GM19043 (cell line): ENCODE results near the gene MAST4.
"Not testable (repeated sequence)": the region's sequence is repeated elsewhere in the genome, so short reads cannot be mapped to it uniquely, and the experiment has no call there.

ENCODE experiments used
- ATAC-seq: cut with Tn5 transposase; IDR thresholded peaks from one replicate; pipeline ENCODE4 v1.9.1; 2021; ENCODE audit warnings: low read depth; ENCODE audit not compliant: unreplicated experiment

MAST4 gene

DNA sequence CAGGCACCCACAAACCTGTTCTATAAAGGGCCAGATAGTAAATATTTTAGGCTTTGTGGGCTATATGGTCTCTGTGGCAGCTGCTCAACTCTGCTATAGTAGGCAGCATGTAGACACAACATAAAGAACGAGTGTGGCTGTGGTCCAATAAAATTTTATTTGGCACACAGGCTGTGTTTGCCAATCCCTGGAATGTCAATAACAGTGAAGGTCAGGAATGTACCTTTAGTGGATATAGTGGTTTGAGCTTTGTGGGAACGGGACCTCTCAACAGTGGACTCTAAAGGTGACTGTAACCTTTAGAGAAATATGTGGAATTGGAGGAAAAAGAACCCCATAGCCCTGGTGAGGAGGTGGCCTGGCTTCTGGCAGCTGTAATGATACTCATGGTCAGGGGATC is 145.2 kb downstream of the MAST4 start:
- no peak for ATAC-seq

DNA sequence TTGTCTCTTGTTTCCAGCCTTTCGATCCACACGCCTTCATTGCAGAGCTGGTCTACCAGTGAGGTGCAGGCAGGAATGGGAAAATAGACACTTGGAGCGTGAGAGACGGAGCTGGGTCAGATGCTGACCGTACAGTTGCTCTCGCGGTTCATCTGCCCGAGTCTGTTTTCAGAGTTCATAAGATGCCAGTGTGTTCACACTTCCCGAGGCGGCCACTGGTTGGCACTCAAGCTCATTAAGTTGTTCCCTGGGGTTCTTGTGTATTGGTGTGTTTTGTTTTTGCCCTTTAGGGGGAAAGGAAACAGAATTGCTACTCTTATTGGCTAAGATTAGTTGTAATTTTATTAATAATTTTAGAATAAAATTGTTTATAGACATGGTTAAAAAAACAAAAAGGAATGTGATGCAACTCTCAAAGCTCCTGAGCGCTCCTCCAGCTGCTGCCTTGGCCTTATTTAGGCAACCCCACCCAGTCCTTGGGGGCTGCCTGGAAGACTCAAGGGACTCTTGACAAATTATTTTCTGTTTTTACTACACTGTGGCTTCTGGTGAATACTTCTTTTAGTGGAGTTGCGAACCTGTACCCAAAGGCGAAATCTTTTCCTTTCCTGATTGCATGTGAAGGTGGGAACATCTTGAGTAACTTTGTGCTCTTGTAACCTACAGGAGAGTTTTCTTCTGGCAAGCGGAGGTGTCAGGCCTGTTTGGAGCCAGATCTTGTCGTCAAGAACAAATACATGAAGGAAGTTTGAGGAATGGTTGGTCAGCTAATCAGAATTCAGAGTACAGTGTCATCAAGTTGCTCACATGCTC is 146.1 kb downstream of the MAST4 start:
- no peak for ATAC-seq

DNA sequence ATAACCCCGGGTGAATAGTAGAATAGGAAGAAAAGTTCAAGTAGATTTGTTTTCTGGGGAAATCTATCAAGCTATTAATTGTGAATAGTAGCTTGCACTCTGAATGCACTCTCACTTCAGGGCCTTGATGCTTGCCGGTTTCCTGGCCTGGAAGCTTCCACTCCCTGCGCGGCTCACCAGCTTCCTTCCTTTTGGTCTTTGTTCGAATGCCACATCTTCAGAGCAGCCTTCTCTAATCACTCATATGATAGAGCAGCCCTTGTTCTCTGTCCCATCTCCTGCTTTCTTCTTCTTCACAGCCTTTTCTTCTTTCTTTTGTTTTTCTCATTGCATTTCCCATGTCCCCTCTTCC is 146.7 kb downstream of the MAST4 start:
- no peak for ATAC-seq

DNA sequence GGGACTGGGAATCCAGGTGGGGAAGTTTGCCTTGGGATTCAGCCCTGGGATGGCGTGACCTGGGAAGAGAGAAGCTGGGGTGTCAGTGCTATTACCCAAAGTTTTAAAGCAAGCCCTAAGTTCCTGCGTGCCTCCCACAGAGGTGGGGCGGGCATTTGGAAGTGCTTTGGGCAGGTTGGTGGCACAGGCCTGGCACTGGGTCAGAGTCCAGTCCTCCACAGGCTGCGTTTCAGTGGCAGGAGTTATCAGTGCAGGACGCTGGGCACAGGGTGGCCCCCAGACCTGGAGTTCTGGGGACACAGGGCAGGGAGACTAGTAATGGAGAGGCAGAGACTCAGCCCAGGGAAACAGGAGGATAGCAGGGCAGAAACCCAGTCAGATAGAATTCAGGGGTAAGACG is 147.2 kb downstream of the MAST4 start:
- no peak for ATAC-seq

DNA sequence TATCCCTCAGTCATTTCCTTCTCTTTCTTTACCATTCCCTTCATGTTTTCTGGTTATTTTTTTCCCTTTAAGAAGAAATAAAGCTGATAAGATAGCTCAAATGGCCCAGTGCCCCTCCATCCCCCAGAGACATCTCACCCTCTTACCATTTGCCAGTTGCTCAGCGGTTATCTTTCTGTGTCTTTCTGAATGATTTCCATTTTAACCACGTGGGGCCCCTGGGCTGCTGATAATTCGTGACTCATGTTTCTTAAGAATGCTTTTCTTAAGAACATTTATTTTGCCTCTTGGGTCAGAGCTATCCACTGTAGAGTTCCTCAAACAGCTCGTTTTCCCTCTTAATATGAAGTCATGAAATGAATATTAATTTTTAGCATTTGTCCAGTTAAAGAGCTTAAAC is 147.8 kb downstream of the MAST4 start:
- ATAC-seq = no peak

DNA sequence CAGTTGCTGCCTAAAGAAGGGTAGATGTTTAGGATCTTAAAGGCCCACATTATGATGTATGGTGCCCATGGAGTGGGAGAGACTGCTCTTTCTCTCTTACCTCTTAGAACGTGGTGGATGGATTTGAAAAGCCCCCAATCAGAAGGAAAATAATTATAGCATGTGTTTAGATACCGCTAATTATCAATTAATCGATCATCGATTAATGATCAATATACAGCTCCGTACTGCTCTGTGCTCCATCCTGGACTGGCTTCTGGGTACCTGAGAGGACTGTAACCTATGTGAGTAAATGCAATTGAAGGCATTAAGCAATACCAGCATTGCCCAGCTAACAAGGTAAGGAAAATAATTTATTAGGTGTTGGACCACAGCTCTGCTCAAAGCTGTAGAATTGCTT is 149.1 kb downstream of the MAST4 start:
- no peak for ATAC-seq

DNA sequence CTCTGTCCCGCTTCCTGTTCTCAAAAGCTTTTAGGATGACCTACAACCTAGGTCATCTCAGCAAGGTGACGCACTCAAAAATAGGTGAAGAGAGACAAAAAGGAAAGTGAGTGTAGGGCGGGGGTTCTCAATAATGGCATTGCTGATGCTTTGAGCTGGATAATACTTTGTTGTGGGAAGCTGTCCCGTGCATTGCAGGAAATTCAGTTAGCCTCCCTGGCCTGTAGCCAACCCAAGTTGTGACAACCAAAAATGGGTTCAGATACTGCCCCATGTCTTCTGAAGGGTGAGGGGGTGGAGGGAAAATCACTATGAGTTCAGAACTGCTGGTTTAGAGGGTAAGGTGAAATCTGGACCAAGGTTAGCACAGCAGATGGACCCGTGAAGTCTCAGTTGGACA is 151.4 kb downstream of the MAST4 start:
- no peak for ATAC-seq

DNA sequence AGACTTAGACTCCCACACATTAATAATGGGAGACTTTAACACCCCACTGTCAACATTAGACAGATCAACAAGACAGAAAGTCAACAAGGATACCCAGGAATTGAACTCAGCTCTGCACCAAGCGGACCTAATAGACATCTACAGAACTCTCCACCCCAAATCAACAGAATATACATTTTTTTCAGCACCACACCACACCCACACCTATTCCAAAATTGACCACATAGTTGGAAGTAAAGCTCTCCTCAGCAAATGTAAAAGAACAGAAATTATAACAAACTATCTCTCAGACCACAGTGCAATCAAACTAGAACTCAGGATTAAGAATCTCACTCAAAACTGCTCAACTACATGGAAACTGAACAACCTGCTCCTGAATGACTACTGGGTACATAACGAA is 156.5 kb downstream of the MAST4 start:
- not testable (repeated sequence) for ATAC-seq

DNA sequence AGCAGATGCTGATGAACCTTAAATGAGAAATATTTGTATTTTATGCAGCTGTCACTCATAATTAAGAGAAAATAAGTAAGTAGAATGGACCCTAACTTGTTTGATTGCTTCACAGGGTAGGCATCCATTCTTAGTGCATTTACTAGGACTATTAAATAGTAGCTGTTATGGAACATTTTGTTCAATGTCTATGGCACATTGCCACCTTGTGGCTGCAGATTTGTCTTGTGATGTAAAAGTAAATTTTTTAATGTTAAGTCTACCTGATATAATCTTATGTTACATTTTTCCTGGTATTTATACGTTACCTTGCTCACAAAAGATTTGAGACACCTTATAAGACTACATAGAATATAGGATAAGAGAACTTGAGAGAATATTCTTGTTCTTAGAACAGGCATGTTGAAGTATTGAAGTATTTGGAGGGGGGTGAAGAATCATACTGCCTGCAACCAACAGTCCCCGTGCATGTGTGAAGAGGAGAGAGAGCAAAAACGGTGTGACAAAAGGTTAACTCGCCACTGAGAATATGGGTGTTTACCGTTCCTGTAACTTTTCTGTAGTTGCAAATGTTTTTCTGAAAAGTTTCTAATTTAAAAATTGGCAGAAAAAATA is 161.1 kb downstream of the MAST4 start:
- no peak for ATAC-seq

DNA sequence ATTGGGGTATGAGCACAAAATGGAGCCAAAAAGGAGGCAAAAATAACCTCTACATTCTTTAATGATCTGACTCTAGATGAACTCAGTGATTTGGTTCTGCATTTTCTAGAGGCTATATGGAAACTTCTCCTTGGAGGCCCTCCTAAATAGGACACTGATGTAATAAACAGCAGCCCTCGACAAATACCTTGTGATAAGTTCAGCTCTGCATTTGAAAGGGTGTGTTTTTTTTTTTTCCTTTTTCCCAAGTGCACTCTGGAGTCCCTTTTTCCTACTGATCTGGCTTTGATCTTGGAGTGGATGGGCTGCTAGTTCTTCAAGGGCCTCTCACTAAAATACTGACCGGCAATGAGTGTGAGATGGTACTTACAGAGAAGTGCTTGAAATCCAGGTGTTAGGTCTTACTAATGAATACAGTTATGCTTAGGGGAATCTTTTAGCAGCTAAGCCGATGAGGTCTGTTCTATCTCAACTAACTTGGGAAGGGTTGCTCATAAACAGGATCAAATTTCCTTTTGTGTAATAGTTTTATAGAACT is 161.7 kb downstream of the MAST4 start:
- ATAC-seq = no peak

DNA sequence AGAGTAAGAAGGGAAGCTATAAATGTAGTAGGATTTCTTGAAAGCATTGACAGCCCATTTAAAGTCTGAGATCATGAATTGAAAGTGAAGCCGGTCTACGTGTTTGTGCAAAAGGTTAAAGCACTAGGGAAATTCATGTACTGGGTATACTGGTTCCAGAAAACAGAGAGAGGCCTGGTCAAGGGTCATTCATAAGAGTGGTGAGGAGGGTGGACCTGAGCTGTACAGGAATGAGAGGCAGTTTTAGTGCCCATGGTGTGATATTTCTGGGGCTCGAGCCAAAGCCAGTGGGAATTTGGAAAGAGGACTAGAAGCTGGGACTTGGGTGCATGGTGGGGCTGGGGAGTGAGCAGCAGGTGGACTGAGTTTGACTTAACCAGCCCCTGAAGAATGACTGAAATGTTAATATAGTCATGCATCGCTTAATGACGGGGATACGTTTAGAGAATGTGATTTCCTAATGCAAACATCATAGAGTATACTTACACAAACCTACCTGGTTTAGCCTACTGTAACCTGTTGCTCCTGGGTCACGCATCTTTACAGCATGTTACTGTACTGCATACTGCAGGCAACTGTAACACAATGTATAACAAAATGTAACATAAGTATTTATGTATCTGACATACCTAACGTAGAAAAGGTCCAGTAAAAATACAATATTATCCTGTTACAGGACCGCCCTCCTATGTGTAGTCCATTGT is 173.0 kb downstream of the MAST4 start:
- no peak for ATAC-seq

DNA sequence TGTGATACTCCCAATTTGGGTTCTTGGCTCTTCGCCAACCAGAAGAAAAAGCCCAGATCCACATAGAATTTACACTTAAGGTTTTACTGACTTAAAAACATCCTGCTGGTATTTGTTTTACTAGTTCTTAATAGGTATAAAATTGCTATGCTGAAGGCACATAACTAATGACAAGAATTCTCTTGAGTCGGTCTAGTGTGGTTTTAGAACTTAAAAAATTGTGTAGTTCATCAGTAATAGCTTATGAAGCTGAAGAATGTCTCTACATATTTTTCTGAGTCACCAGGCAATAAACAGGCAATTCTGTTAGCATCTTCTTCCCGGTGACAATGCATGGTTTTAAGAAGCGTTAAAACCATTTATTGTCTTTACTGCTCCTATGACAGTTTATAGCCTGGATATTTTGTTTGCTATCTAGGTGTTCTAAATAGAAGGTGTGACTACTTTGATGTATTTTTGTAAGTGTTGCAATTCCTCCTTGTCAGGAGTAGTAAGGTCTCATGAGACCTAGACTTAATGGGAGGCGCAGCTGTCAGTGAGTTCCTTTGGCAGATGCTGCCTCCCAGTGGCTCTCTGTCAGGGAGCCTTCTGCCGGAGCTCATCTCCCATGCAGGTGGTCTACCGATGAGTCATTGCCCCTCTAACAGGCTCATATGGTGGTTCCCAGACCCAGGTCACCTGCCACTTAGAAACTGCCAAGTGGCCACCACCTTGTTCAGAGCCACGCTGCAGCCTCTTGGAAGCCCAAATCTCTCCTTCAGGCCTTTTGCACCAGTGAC is 173.8 kb downstream of the MAST4 start:
- no peak for ATAC-seq

DNA sequence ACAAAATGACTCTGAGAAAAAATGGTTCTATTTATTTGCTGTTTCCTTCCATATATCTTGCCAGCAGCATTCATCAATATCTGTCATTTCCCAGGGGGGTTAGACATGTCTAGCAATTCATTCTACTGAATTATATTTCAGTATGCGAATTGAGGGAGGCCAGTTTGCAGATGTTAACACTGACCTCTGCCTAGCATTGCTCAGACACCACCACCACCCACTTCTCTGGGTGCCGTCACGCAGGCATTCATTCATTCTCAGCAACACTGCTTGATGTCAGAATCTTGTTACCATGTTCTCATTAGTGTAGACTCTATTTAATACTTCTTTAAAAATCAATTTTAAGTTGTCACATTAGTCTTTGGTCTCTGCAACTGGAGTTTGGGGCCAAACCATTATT is 181.7 kb downstream of the MAST4 start:
- ATAC-seq = no peak

DNA sequence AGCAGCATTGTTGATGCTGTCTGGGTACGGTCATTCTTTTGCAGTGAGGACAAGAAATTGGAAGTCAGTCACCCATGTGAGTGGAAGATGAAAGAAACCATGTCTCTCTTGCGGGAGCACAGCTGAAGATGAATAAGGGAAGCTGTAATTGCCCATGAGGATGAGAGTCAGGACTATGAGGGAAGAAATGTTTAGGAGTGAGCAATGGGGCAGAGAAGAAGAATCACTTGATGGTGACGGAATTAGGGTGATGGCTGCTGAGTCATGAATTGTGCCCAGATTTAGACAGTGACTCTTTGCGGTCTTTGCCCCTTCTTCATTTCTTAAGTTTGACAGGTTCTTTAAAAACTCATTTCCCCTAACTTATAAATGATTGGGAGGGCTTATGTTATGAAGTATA is 183.3 kb downstream of the MAST4 start:
- ATAC-seq = no peak

DNA sequence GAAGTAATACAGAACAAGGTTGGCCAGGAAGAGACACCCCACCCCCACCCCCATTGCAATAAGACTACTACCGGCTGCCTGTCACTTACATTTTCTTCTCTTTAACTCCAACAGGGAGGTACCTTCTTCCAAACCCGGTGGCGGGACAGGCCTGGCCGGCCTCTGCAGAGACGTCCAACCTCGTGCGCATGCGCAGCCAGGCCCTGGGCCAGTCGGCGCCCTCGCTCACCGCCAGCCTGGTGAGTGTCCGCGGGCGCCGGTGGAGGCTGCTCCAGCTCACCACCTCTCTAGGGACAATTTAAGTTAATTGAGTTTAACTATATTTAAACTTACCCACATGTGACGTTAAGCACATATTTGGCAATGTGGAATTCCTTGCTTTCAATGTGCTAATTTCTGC is 192.4 kb downstream of the MAST4 start:
- ATAC-seq = no peak

DNA sequence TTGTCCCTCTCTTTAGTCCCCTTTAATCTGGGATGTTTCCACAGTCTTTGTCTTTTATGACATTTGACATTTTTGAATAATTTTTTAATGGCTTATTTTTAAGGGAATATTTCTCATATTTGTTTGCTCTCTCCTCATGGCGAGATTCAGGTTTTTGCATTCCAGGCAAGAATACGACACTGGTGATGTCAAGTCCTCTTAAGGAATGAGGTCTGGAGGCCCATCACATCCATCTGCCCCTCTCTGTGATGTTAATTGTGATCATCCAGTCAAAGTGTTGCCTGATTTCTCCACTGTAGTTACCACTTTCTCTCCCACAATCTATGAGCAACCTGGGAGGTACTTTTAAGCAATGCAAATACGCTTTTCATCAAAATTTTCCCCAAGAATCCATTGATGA is 193.2 kb downstream of the MAST4 start:
- no peak for ATAC-seq

DNA sequence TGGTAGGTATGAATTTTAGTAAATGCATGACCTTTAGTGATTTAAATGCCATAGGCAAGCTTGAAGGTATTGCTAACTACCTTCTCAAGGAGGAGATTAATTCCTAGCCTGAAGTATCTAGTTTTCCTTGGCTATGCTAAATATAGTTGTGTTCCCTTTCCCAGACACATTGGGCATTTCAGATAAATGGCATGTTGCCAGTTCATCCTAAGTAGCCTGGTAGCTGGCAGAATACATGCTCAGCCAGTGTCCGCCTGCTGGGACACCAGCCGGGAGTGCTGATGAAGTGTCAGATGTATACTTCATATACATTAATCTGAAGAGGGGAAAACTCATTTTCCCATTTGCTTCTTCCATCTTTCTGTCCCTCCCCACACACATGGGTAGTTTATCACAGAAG is 196.9 kb downstream of the MAST4 start:
- ATAC-seq = no peak

DNA sequence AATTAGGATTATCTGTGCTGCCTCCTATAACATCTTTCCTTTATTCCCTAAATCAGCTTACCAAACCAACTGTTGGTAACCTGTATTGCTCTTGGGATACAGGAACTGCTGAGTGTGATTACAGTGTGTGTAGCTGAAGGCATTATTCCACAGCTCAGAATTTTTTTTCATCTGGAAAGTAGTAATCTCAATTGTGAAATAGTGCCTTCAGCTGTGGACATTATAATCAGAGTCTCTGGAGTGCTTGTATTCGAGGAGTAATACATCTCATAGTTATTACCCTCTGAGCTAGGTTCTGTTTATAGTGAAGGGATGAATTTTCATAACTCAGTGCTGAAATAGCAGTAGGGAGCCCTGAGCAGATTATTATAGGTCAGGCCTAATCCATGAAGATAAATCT is 199.5 kb downstream of the MAST4 start:
- ATAC-seq = no peak

DNA sequence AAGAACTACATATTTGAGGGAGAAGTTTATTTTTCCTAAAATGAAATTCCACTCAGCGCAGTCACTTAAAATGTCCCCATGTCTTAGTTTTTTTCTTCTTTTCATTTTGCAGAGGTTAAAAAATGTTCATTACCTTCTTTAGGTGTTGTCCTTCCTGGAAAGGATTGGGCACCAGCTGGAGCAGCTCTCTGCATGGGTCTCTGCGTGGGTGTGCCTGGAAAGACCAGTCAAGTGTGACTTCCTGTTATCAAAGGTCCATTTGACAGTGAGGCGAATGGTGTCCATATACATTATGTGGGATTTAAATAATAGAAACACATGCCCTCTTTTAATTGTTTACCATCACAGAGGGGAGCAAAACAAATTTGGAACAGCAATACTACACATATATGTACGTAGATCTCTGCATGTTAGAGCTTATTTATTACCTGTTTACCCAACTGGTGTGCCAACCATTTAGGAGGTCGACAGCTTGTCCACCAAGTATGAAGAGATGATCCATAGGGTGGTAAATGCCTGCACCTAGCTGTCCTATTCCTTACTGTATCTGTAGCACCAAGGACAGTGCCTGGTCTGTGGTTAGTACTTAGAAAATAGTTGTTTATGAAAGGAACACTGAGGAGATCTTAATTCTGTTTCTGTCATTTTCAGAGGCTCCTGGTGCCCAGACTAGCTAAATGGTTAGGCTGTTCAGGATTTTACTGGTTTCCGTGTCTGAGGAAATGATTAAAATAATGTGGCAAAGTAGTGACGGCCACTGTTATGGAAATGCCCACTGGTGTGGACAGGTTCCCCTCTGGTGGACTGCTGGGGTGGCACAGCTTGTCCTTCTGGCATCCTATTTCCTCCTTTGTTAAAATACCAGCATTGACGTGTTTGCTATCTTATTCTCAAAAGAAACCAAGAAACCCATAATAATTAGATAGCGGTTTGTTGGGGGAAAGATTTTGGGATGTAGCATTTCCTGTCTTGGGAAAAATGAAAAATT is 200.4 kb downstream of the MAST4 start:
- no peak for ATAC-seq

DNA sequence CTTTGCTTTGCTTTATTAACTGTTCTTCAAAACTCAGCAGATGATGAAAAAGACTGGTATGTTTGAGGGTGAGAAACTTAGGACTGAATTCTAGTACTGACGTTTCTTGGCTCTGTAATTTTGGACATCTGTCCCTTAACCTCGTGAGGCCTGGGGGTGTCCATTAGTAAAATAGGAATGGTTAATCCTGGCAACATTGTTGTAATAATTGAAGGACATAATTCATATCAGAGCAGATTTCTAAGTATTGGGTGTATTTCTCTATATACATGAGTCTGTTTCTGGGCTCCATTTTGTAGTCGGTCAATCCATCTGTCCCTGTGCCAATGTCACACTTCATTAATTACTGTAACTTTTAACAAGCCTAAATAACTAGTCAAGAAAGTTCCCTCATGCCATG is 206.7 kb downstream of the MAST4 start:
- no peak for ATAC-seq
